MM.1S (cell line): ENCODE measurements around the gene SMURF1.

ENCODE experiments used
- DNase-seq: peaks from one replicate; pipeline ENCODE4 v3.0.0-alpha.2; 2015
- H2AFZ ChIP-seq: fragments of 300-600 bp; sonication (generic); 2 replicates; pipeline ENCODE4 v1.6.0; 2016; ENCODE audit warnings: antibody characterized with exemption, low read length
- H3F3A ChIP-seq: fragments of 300-600 bp; sonication (generic); 2 replicates; pipeline ENCODE4 v1.6.1; 2016; ENCODE audit warnings: mild to moderate bottlenecking, antibody characterized with exemption, low read length, moderate library complexity, mixed read lengths; ENCODE audit not compliant: insufficient read depth
- H3K27ac ChIP-seq: fragments of 300-600 bp; sonication (generic); 2 replicates; pipeline ENCODE4 v1.5.1; 2016; ENCODE audit warnings: mild to moderate bottlenecking, low read length
- H3K27me3 ChIP-seq: fragments of 300-600 bp; sonication (generic); replicated peaks from 2 replicates; pipeline ENCODE4 v1.6.0; 2016; ENCODE audit warnings: low read length; ENCODE audit not compliant: insufficient read depth
- H3K36me3 ChIP-seq: fragments of 300-600 bp; sonication (generic); replicated peaks from 2 replicates; pipeline ENCODE4 v1.6.1; 2016; ENCODE audit warnings: mild to moderate bottlenecking, low read length, mixed read lengths; ENCODE audit not compliant: insufficient read depth
- H3K4me1 ChIP-seq: fragments of 300-600 bp; sonication (generic); 2 replicates; pipeline ENCODE4 v1.6.1; 2016; ENCODE audit warnings: low read length, mixed read lengths
- H3K4me2 ChIP-seq: fragments of 300-600 bp; sonication (generic); 2 replicates; pipeline ENCODE4 v1.6.0; 2016; ENCODE audit warnings: low read depth, low read length
- H3K4me3 ChIP-seq: fragments of 300-600 bp; sonication (generic); 2 replicates; pipeline ENCODE4 v1.5.1; 2016; ENCODE audit warnings: low read length, mixed read lengths
- H3K79me2 ChIP-seq: fragments of 300-600 bp; sonication (generic); 2 replicates; pipeline ENCODE4 v1.6.1; 2016; ENCODE audit warnings: mixed run types, low read length, mixed read lengths
- H3K9ac ChIP-seq: fragments of 300-600 bp; sonication (generic); 2 replicates; pipeline ENCODE4 v1.6.1; 2016; ENCODE audit warnings: low read length, mixed read lengths
- H3K9me2 ChIP-seq: fragments of 300-600 bp; sonication (generic); replicated peaks from 2 replicates; pipeline ENCODE4 v1.6.1; 2016; ENCODE audit warnings: mild to moderate bottlenecking, low read length, mixed read lengths; ENCODE audit not compliant: insufficient read depth
- H3K9me3 ChIP-seq: fragments of 300-600 bp; sonication (generic); replicated peaks from 2 replicates; pipeline ENCODE4 v1.6.1; 2016; ENCODE audit warnings: mild to moderate bottlenecking, low read length, mixed read lengths; ENCODE audit not compliant: insufficient read depth
- H4K20me1 ChIP-seq: fragments of 300-600 bp; sonication (generic); 2 replicates; pipeline ENCODE4 v1.6.1; 2016; ENCODE audit warnings: mild to moderate bottlenecking, low read length, moderate library complexity, mixed read lengths; ENCODE audit not compliant: insufficient read depth
- CTCF ChIP-seq: fragments of 300-600 bp; sonication (generic); IDR thresholded peaks from 2 replicates; pipeline ENCODE4 v1.5.1; 2016; ENCODE audit warnings: antibody characterized with exemption, low read length, mixed read lengths
- EZH2 ChIP-seq: fragments of 300-600 bp; sonication (generic); optimal IDR thresholded peaks from 2 replicates; pipeline ENCODE3; 2017; ENCODE audit warnings: low read depth, mild to moderate bottlenecking, antibody characterized with exemption, low read length, mixed read lengths
- EZH2phosphoT487 ChIP-seq: fragments of 300-600 bp; sonication (generic); IDR thresholded peaks from 2 replicates; pipeline ENCODE4 v1.6.1; 2018; ENCODE audit warnings: antibody characterized with exemption, low read length

Gene SMURF1

GRCh38 chr7:98997846-98998245 lies 146.1 kb downstream of the SMURF1 start:
- no peak for DNase-seq
- no peaks in the 10 kb centered on the region for H4K20me1 ChIP-seq
- TF ChIP-seq EZH2phosphoT487: no peak
- TF ChIP-seq EZH2: no peak
- TF ChIP-seq CTCF: no peak
- no peaks in the 10 kb centered on the region for H3K9me2 ChIP-seq
- no peak overlapping the region for H3K9ac ChIP-seq
- 0 out of 2 replicates have a peak, but pooled peaks cover 7% of the 10 kb centered on the region for H3K36me3 ChIP-seq
- H3K27me3 ChIP-seq: no peaks in the 10 kb centered on the region
- no peak overlapping the region for H3K4me3 ChIP-seq
- no peak overlapping the region for H2AFZ ChIP-seq
- H3K4me1 ChIP-seq: no peaks in the 10 kb centered on the region
- H3K79me2 ChIP-seq: 0 out of 2 replicates have a peak, but pooled peaks cover 6% of the 10 kb centered on the region
- no peak overlapping the region for H3K27ac ChIP-seq
- no peaks in the 10 kb centered on the region for H3K9me3 ChIP-seq
- H3K4me2 ChIP-seq: no peak overlapping the region
- H3F3A ChIP-seq: no peaks in the 10 kb centered on the region

- H3K4me2 ChIP-seq: no peak overlapping the region
- TF ChIP-seq EZH2phosphoT487 (no peak), CTCF (no peak), EZH2 (no peak)
- no peaks in the 10 kb centered on the region for H4K20me1 ChIP-seq
- DNase-seq: no peak
- no peak overlapping the region for H2AFZ ChIP-seq
- H3K9me2 ChIP-seq: no peaks in the 10 kb centered on the region
- H3K27me3 ChIP-seq: no peaks in the 10 kb centered on the region
- H3K27ac ChIP-seq: no peak overlapping the region
- H3K9me3 ChIP-seq: no peaks in the 10 kb centered on the region
- H3K4me1 ChIP-seq: no peaks in the 10 kb centered on the region
- H3K4me3 ChIP-seq: no peak overlapping the region
- no peaks in the 10 kb centered on the region for H3F3A ChIP-seq
- H3K79me2 ChIP-seq: no peaks in the 10 kb centered on the region
- no peak overlapping the region for H3K9ac ChIP-seq
- peaks cover 19% of the 10 kb centered on the region; the same call in 1 of the 2 replicates for H3K36me3 ChIP-seq
These were observed 147.8 kb downstream of the SMURF1 start for GRCh38 chr7:98996150-98996552.

GRCh38 chr7:98995523-98996149 lies 148.3 kb downstream of the SMURF1 start:
- no peaks in the 10 kb centered on the region for H3F3A ChIP-seq
- H4K20me1 ChIP-seq: no peaks in the 10 kb centered on the region
- no peak for DNase-seq
- no peaks in the 10 kb centered on the region for H3K4me1 ChIP-seq
- no peak for TF ChIP-seq CTCF
- TF ChIP-seq EZH2: no peak
- TF ChIP-seq EZH2phosphoT487: no peak
- H3K79me2 ChIP-seq: no peaks in the 10 kb centered on the region
- no peaks in the 10 kb centered on the region for H3K9me2 ChIP-seq
- H3K27ac ChIP-seq: no peak overlapping the region
- H3K9ac ChIP-seq: no peak overlapping the region
- H3K36me3 ChIP-seq: peaks cover 20% of the 10 kb centered on the region; the same call in 1 of the 2 replicates
- no peaks in the 10 kb centered on the region for H3K9me3 ChIP-seq
- H3K4me3 ChIP-seq: no peak overlapping the region
- H3K27me3 ChIP-seq: no peaks in the 10 kb centered on the region
- no peak overlapping the region for H2AFZ ChIP-seq
- no peak overlapping the region for H3K4me2 ChIP-seq
